GM18499 (cell line): ENCODE data around the gene NEURL1.
"Not testable (repeated sequence)": the region's sequence is repeated elsewhere in the genome, so short reads cannot be mapped to it uniquely, and the experiment has no call there.

Experiments used
- ATAC-seq: cut with Tn5 transposase; IDR thresholded peaks from one replicate; pipeline ENCODE4 v1.9.1; 2021; ENCODE audit warnings: moderate number of reproducible peaks; ENCODE audit not compliant: insufficient read depth, unreplicated experiment

The NEURL1 gene

DNA sequence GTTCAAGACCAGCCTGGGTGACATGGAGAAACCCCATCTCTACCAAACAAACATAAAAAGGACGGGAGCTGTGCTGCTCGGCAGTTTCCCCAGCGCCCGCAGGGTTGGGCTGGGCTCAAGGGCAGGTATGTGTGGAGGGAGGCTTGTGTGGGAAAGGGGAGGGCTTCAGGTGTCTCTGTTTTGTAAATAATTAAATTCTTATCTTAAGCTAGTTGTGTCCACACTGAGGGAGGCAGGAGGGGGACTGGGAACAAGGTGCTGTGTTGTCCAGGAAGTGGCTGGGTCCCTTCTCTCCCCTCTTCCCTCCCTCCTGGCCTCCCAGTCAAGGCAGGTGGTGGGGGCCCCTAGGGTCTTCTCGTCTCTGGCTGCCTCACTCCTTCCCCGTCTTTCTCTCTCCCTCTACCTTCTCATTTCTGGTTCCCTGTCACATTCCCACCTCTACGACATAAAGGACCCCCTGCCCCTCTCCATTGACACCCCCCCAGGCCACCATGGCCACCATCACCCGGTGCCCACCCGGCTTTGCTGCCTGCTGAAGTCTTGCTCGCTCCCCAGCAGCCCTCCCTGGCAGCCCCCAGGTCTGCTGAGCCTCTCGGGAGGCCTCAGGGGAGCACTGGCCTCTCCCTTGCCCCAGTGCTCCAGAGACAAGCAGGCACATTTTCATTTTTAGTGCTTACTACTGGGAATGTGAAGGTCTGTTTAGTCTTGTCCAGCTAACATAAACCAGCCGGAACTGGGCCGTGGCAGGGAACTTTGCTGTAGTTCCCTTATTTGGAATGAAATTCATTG is 19.3 kb downstream of the NEURL1 start:
- ATAC-seq, result no peak

- ATAC-seq, result no peak
Observed at GRCh38 chr10:103513380-103514060, 20.0 kb downstream of the NEURL1 start.

DNA sequence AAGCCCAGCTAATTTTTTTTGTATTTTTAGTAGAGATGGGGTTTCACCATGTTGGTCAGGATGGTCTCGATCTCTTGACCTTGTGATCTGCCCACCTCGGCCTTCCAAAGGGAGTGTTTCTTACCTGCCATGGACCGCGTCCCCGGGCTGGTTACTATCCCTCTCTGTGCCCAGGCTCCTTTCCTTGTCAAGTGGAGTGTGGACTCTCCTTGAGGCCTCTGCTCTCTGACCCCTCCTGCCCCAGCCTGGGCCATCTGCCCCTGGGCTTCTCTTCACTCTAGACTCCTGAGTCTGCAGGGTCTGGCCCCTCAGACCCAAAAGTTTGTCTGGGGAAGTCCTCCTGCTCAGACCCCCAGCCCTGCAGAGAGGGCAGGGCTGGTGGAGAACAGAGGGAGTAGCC is 20.7 kb downstream of the NEURL1 start:
- ATAC-seq, result no peak

GRCh38 chr10:103517234-103518085 is 24.0 kb downstream of the NEURL1 start:
- ATAC-seq, result no peak

DNA sequence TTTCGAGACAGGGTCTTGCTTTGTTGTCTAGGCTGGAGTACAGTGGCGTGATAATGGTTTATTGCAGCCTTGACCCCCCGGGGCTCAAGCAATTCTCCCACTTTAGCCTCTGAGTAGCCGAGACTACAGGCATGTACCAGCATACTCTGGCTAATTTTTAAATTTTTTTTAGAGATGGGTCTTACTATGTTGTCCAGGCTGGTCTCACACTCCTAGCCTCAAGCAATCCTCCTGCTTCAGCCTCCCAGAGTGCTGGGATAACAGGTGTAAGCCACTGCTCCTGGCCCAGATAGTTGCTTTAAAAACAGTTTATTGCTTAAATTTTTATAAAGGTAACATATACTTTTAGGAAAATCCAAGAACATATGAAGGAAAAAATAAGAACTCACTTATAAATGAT is 26.3 kb downstream of the NEURL1 start:
- ATAC-seq, result no peak

GRCh38 chr10:103522006-103522405 is 28.5 kb downstream of the NEURL1 start:
- ATAC-seq, result not testable (repeated sequence)

- no peak for ATAC-seq
Observed at GRCh38 chr10:103523683-103524082, 30.2 kb downstream of the NEURL1 start.

- no peak for ATAC-seq
Observed at GRCh38 chr10:103525901-103526300, 32.4 kb downstream of the NEURL1 start.

DNA sequence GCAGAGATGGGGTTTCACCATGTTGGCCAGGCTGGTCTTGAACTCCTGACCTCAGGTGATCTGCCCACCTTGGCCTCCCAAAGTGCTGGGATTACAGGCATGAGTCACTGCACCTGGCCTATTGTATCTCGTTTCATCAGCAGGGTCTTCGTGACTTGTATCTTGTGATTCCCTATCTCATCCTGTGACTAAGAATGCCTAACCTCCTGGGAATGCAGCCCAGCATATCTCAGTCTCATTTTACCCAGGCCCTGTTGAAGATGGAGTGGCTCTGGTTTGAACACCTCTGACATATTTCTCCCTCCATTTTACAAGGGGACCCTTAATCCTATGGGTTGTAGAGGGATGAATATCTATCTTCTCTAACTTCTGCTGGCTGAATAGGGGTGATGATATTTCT is 34.0 kb downstream of the NEURL1 start:
- ATAC-seq, result not testable (repeated sequence)

GRCh38 chr10:103528549-103528948 is 35.0 kb downstream of the NEURL1 start:
- ATAC-seq, result no peak

DNA sequence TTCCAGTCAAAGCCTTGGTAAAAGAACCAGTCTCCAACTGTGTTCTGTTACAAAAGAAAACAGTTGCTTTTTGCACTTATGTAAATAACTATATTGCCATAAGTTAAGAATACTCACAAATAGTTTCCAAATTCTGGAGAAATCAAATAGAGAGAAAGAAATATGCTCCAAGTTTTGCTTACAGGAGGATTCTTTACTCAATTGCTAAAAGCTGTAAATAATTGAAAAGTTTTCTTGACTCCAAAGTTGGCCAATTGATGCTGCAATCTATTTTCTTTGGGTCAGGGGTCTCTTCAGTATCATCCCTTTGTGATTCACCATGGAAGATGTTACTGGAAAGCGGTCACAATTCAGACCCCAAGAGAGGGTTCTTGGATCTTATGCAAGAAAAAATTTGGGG is 36.0 kb downstream of the NEURL1 start:
- no peak for ATAC-seq

GRCh38 chr10:103533827-103534226 is 40.3 kb downstream of the NEURL1 start:
- no peak for ATAC-seq

GRCh38 chr10:103534621-103535498 is 41.4 kb downstream of the NEURL1 start:
- ATAC-seq, result no peak

GRCh38 chr10:103535595-103535994 is 42.1 kb downstream of the NEURL1 start:
- no peak for ATAC-seq

GRCh38 chr10:103539751-103540150 is 46.2 kb downstream of the NEURL1 start:
- ATAC-seq, result no peak

GRCh38 chr10:103540722-103541121 is 47.2 kb downstream of the NEURL1 start:
- ATAC-seq, result no peak

GRCh38 chr10:103541616-103542015 is 48.1 kb downstream of the NEURL1 start:
- ATAC-seq, result no peak

- ATAC-seq, result no peak
Observed at GRCh38 chr10:103542764-103543616, 49.5 kb downstream of the NEURL1 start.
